Astrocyte (in vitro differentiated cells and primary cell): ENCODE results near the gene PTPRN2. TPM values are rescaled to one million over a fixed set of nuclear protein-coding genes. Genes with fewer than 3 reads are reported as not detected.
A peak's percentile ranks its signal among the peaks of the same experiment; 100 is the strongest.

Source experiments
- DNase-seq: peaks from one replicate; pipeline ENCODE4 v3.0.0-alpha.2; 2010; ENCODE audit warnings: low read depth
- FAIRE-seq: peaks from 2 replicates; lab custom pipeline; 2011; peaks lifted over from hg19 to GRCh38; lab: Jason Lieb, UNC
- H2AFZ ChIP-seq: 2 replicates; pipeline ENCODE4 v1.6.0; 2012; ENCODE audit warnings: low read depth, low read length, inconsistent platforms
- H3K27ac ChIP-seq: 2 replicates; pipeline ENCODE4 v1.5.1; 2011; ENCODE audit warnings: low read depth, low read length, inconsistent platforms
- H3K27me3 ChIP-seq: 2 replicates; pipeline ENCODE4 v1.6.0; 2011; ENCODE audit warnings: low read length, inconsistent platforms; ENCODE audit not compliant: insufficient read depth
- H3K36me3 ChIP-seq: 2 replicates; pipeline ENCODE4 v1.5.1; 2011; ENCODE audit warnings: low read length, inconsistent platforms; ENCODE audit not compliant: insufficient read depth
- H3K4me1 ChIP-seq: 2 replicates; pipeline ENCODE4 v1.5.1; 2011; ENCODE audit warnings: low read length, inconsistent platforms; ENCODE audit not compliant: insufficient read depth
- H3K4me2 ChIP-seq: 2 replicates; pipeline ENCODE4 v1.6.0; 2012; ENCODE audit warnings: low read length, inconsistent platforms
- H3K4me3 ChIP-seq: 2 replicates; pipeline ENCODE4 v1.5.1; 2011; ENCODE audit warnings: low read depth, mild to moderate bottlenecking, low read length, inconsistent platforms; ENCODE audit not compliant: insufficient read depth
- H3K79me2 ChIP-seq: 2 replicates; pipeline ENCODE4 v1.6.0; 2012; ENCODE audit warnings: mild to moderate bottlenecking, low read length, inconsistent platforms; ENCODE audit not compliant: insufficient read depth
- H3K9ac ChIP-seq: 2 replicates; pipeline ENCODE4 v1.6.0; 2012; ENCODE audit warnings: mild to moderate bottlenecking, low read length, inconsistent platforms
- H3K9me3 ChIP-seq: 2 replicates; pipeline ENCODE4 v1.5.1; 2012; ENCODE audit warnings: low read depth, mild to moderate bottlenecking, low read length, inconsistent platforms; ENCODE audit not compliant: insufficient read depth
- H4K20me1 ChIP-seq: 2 replicates; pipeline ENCODE4 v1.6.0; 2012; ENCODE audit warnings: low read length, inconsistent platforms; ENCODE audit not compliant: insufficient read depth
- H3K27ac Mint-ChIP-seq: one replicate; pipeline ENCODE4 v1.8.0; 2021; ENCODE audit warnings: mild to moderate bottlenecking, mixed read lengths; ENCODE audit not compliant: unreplicated experiment
- H3K27me3 Mint-ChIP-seq: one replicate; pipeline ENCODE4 v1.8.0; 2021; ENCODE audit warnings: low read depth, mixed read lengths; ENCODE audit not compliant: unreplicated experiment
- H3K36me3 Mint-ChIP-seq: one replicate; pipeline ENCODE4 v1.8.0; 2021; ENCODE audit warnings: low read depth, mixed read lengths; ENCODE audit not compliant: unreplicated experiment
- H3K4me1 Mint-ChIP-seq: one replicate; pipeline ENCODE4 v1.8.0; 2021; ENCODE audit warnings: low read depth, mixed read lengths; ENCODE audit not compliant: unreplicated experiment
- H3K4me3 Mint-ChIP-seq: one replicate; pipeline ENCODE4 v1.8.0; 2021; ENCODE audit warnings: mild to moderate bottlenecking, moderate library complexity, mixed read lengths; ENCODE audit not compliant: unreplicated experiment
- H3K9me3 Mint-ChIP-seq: one replicate; pipeline ENCODE4 v1.8.0; 2021; ENCODE audit warnings: mild to moderate bottlenecking, mixed read lengths; ENCODE audit not compliant: unreplicated experiment
- CTCF ChIP-seq: IDR thresholded peaks from 2 replicates; pipeline ENCODE4 v1.5.1; 2011; ENCODE audit warnings: low read depth, mild to moderate bottlenecking, inconsistent platforms, low read length, moderate library complexity; ENCODE audit not compliant: insufficient read depth
- EZH2 ChIP-seq: IDR thresholded peaks from 2 replicates; pipeline ENCODE4 v1.6.1; 2012; ENCODE audit warnings: mild to moderate bottlenecking, low read length, inconsistent platforms; ENCODE audit not compliant: insufficient read depth
- total RNA-seq: library from RNA; stranded (reverse); gene quantifications from 2 replicates; pipeline ENCODE4 v1.2.1, GENCODE V29; 2021

PTPRN2 gene
- total RNA-seq, 1 donor from 2014 or later: 0.09 TPM

GRCh38 chr7:157565981-157566630, 1021.5 kb downstream of the PTPRN2 start:
- no peak overlapping the region for H2AFZ ChIP-seq
- no peak overlapping the region for H3K27ac Mint-ChIP-seq
- H3K36me3 Mint-ChIP-seq: no peaks in the 10 kb centered on the region
- H3K36me3 ChIP-seq: no peaks in the 10 kb centered on the region
- H3K79me2 ChIP-seq: peaks cover 11% of the 10 kb centered on the region
- no peak overlapping the region for H3K4me3 ChIP-seq
- peak overlapping the region; percentile 77 for H3K4me2 ChIP-seq
- H3K9ac ChIP-seq: peak overlapping the region; percentile 76
- peaks cover 15% of the 10 kb centered on the region for H3K9me3 Mint-ChIP-seq
- FAIRE-seq (no peak), DNase-seq (no peak)
- peaks cover 50% of the 10 kb centered on the region for H3K4me1 ChIP-seq
- no peak for TF ChIP-seq CTCF
- no peak for TF ChIP-seq EZH2
- no peaks in the 10 kb centered on the region for H3K27me3 Mint-ChIP-seq
- no peaks in the 10 kb centered on the region for H4K20me1 ChIP-seq
- H3K27ac ChIP-seq: peak overlapping the region; percentile 91
- H3K4me1 Mint-ChIP-seq: no peaks in the 10 kb centered on the region
- H3K9me3 ChIP-seq: no peaks in the 10 kb centered on the region
- no peaks in the 10 kb centered on the region for H3K27me3 ChIP-seq
- H3K4me3 Mint-ChIP-seq: no peak overlapping the region

- Histone ChIP-seq H3K36me3 (no peaks in the 10 kb centered on the region), H3K9me3 (no peaks in the 10 kb centered on the region), H3K27me3 (no peaks in the 10 kb centered on the region), H3K4me3 (peak overlapping the region; percentile 32), H3K4me1 (peaks cover 46% of the 10 kb centered on the region), H3K79me2 (peaks cover 11% of the 10 kb centered on the region), H3K4me2 (peak overlapping the region; percentile 77), H4K20me1 (no peaks in the 10 kb centered on the region), H2AFZ (peak overlapping the region; percentile 61), H3K27ac (peak overlapping the region; percentile 91), H3K9ac (peak overlapping the region; percentile 76)
- Mint-ChIP-seq H3K4me1 (no peaks in the 10 kb centered on the region), H3K27ac (no peak overlapping the region), H3K27me3 (no peaks in the 10 kb centered on the region), H3K36me3 (no peaks in the 10 kb centered on the region), H3K4me3 (no peak overlapping the region), H3K9me3 (peaks cover 17% of the 10 kb centered on the region)
- DNase-seq (peak; percentile 74), FAIRE-seq (no peak)
- TF ChIP-seq EZH2: no peak
- no peak for TF ChIP-seq CTCF
Measured at GRCh38 chr7:157565201-157565626, 1022.4 kb downstream of the PTPRN2 start.
